Esophagus squamous epithelium (tissue), 5 donors: Measurements from ENCODE around the gene EDN2. TPM values are rescaled to one million over a fixed set of nuclear protein-coding genes. Genes with fewer than 3 reads are reported as not detected.
A peak's percentile ranks its signal among the peaks of the same experiment; 100 is the strongest.

Source experiments
- DNase-seq: peaks from one replicate; lab custom pipeline; 2025; lab: John Stamatoyannopoulos, UW
- H3K27ac ChIP-seq, 4 donors: fragments of 200-600 bp; sonication (generic); one replicate each; pipeline ENCODE4 v1.5.1; 2016 to 2019; ENCODE audit warnings: mild to moderate bottlenecking in 1 of 4
- H3K27me3 ChIP-seq, 4 donors: fragments of 200-600 bp; sonication (generic); 1 replicate in 3 of 4; 2 replicates in 1 of 4; pipeline versions ENCODE4 v1.5.1 to v1.6.0; 2017 to 2021; ENCODE audit warnings: antibody characterized with exemption in 1 of 4
- H3K36me3 ChIP-seq, 3 donors: fragments of 200-600 bp; sonication (generic); one replicate each; pipeline ENCODE4 v1.5.1; 2016 to 2019
- H3K4me1 ChIP-seq, 3 donors: fragments of 200-600 bp; sonication (generic); one replicate each; pipeline ENCODE4 v1.5.1; 2017 to 2019
- H3K4me3 ChIP-seq, 4 donors: fragments of 200-600 bp; sonication (generic); 1 replicate in 3 of 4; 2 replicates in 1 of 4; pipeline ENCODE4 v1.5.1; 2016 to 2019; ENCODE audit warnings: mild to moderate bottlenecking in 2 of 4, moderate library complexity in 1 of 4
- H3K9me3 ChIP-seq, 3 donors: fragments of 200-600 bp; sonication (generic); one replicate each; pipeline ENCODE4 v1.5.1; 2016 to 2019
- CTCF ChIP-seq, 6 experiments: fragments of 450-650 bp in 4 of 6; fragments of 200-600 bp in 2 of 6; sonication (generic) in 2 of 6; IDR thresholded peaks; one replicate each; pipeline ENCODE4 v1.5.1; 2016 to 2019; ENCODE audit warnings: antibody characterized with exemption in 6 of 6, mild to moderate bottlenecking in 4 of 6, moderate library complexity in 4 of 6
- POLR2A ChIP-seq, 4 donors: fragments of 450-650 bp; IDR thresholded peaks; one replicate each; pipeline ENCODE4 v1.6.1; 2017; ENCODE audit warnings: antibody characterized with exemption in 4 of 4, mild to moderate bottlenecking in 4 of 4, moderate library complexity in 3 of 4
- WGBS, 2 donors: methylation state at CpG; one replicate each; pipeline ENCODE4 v1.1.5; 2018; 5-methylcytosine and 5-hydroxymethylcytosine counted together
- intact Hi-C: fragments of 100-400 bp; cut with DNase I; formaldehyde crosslinking; loops from one replicate; pipeline ENCODE4 v1.15.0; 2022
- total RNA-seq, 4 donors: library from RNA; depleted of rRNA; stranded (reverse); fragments of >200 nt; gene quantifications; one replicate each; pipeline ENCODE4 v1.1.0, GENCODE V29; 2016
- donor health status: DM: yes; HTN: yes; CAD: no.

The EDN2 gene
- total RNA-seq, 4 donors from 2014 or later = 0.35 to 18.3 (median 1.4) TPM

- WGBS, 2 donors = 86 to 88% methylated on average over 11 of the region's 11 CpGs
- Histone ChIP-seq H3K27me3 (no peaks in the 10 kb centered on the region), H3K9me3 (no peaks in the 10 kb centered on the region), H3K36me3 (no peaks in the 10 kb centered on the region), H3K4me3 (no peak overlapping the region), H3K4me1 (peaks cover 24 to 40% (median 26%) of the 10 kb centered on the region in 3 donors), H3K27ac (no peak overlapping the region)
- DNase-seq = no peak
- TF ChIP-seq CTCF (IDR thresholded peaks at IDR 0.05) (no peak), POLR2A (IDR thresholded peaks at IDR 0.05) (no peak)
- intact Hi-C loops = no loop called here
These were observed 19.1 kb upstream of the EDN2 start for GRCh38 chr1:41503538-41504113.

- 100% methylated on average over 1 of the region's 5 CpGs; no CpG with 5 or more reads in 1 of the 2 donors for WGBS, 2 donors
- intact Hi-C loops = no loop called here
- TF ChIP-seq CTCF (IDR thresholded peaks at IDR 0.05) (no peak), POLR2A (IDR thresholded peaks at IDR 0.05) (no peak)
- no peak for DNase-seq
- no peak overlapping the region for H3K4me3 ChIP-seq
- no peaks in the 10 kb centered on the region for H3K27me3 ChIP-seq
- no peak overlapping the region for H3K27ac ChIP-seq
- H3K36me3 ChIP-seq = no peaks in the 10 kb centered on the region
- H3K9me3 ChIP-seq = no peaks in the 10 kb centered on the region
- H3K4me1 ChIP-seq = peaks cover 29 to 47% (median 33%) of the 10 kb centered on the region in 3 donors
These were observed 18.4 kb upstream of the EDN2 start for GRCh38 chr1:41502912-41503311.

- Histone ChIP-seq H3K27ac (peak overlapping the region; percentile 72 to 91 (median 81)), H3K4me1 (peaks cover 31 to 61% (median 40%) of the 10 kb centered on the region in 3 donors)
- WGBS, 2 donors = 20% methylated on average over 1 of the region's 20 CpGs; no CpG with 5 or more reads in 1 of the 2 donors
These were observed 17.1 kb upstream of the EDN2 start for GRCh38 chr1:41501581-41501980.

GRCh38 chr1:41500781-41501518 lies 16.5 kb upstream of the EDN2 start:
- Histone ChIP-seq H3K4me1 (peaks cover 35 to 67% (median 44%) of the 10 kb centered on the region in 3 donors), H3K36me3 (no peaks in the 10 kb centered on the region), H3K27me3 (peaks cover 0 to 11% (median 0%) of the 10 kb centered on the region in 4 donors), H3K4me3 (no peak overlapping the region), H3K27ac (peak overlapping the region; percentile 72 to 91 (median 81)), H3K9me3 (no peaks in the 10 kb centered on the region)
- intact Hi-C loops = no loop called here
- DNase-seq = no peak
- 71 to 79% methylated on average over 4 of the region's 7 CpGs for WGBS, 2 donors
- TF ChIP-seq POLR2A (IDR thresholded peaks at IDR 0.05) (no peak), CTCF (IDR thresholded peaks at IDR 0.05) (no peak)

More at GRCh38 chr1:41501581-41501980, 17.1 kb upstream of the EDN2 start:
- Histone ChIP-seq H3K9me3 (no peaks in the 10 kb centered on the region), H3K27me3 (peaks cover 0 to 5% (median 0%) of the 10 kb centered on the region in 4 donors), H3K4me3 (no peak overlapping the region), H3K36me3 (no peaks in the 10 kb centered on the region)
- intact Hi-C loops = no loop called here
- no peak for DNase-seq
- peak in 1 of 4 donors; percentile 40 for TF ChIP-seq POLR2A (IDR thresholded peaks at IDR 0.05)
- no peak for TF ChIP-seq CTCF (IDR thresholded peaks at IDR 0.05)

- H3K4me3 ChIP-seq = peak overlapping the region in 1 of 4 donors; percentile 3
- peaks cover 35 to 73% (median 50%) of the 10 kb centered on the region in 3 donors for H3K4me1 ChIP-seq
- H3K9me3 ChIP-seq = no peaks in the 10 kb centered on the region
- DNase-seq = no peak
- WGBS, 2 donors = 39 to 40% methylated on average over 7 of the region's 10 CpGs
- TF ChIP-seq CTCF (IDR thresholded peaks at IDR 0.05) (no peak), POLR2A (IDR thresholded peaks at IDR 0.05) (no peak)
- intact Hi-C loops = no loop called here
- H3K36me3 ChIP-seq = no peaks in the 10 kb centered on the region
- peak overlapping the region; percentile 72 to 91 (median 81) for H3K27ac ChIP-seq
- peaks cover 0 to 13% (median 0%) of the 10 kb centered on the region in 4 donors for H3K27me3 ChIP-seq
These were observed 15.9 kb upstream of the EDN2 start for GRCh38 chr1:41500378-41500777.
